GM19023 (cell line): ENCODE measurements around the gene DEAF1.
"Not testable (repeated sequence)": the region's sequence is repeated elsewhere in the genome, so short reads cannot be mapped to it uniquely, and the experiment has no call there.

Experiments
- ATAC-seq: cut with Tn5 transposase; IDR thresholded peaks from one replicate; pipeline ENCODE4 v1.9.1; 2021; ENCODE audit warnings: mild to moderate bottlenecking, moderate library complexity; ENCODE audit not compliant: unreplicated experiment

The DEAF1 gene

GRCh38 chr11:694563-695287 lies at the start of gene DEAF1:
DEAF1 (minus strand) TSS chr11:695222; CDS start chr11:695047, 175 bp downstream.
- peak; percentile 79 for ATAC-seq

GRCh38 chr11:742571-743201 lies 47.7 kb upstream of the DEAF1 start:
- no peak for ATAC-seq

GRCh38 chr11:742156-742546 lies 47.1 kb upstream of the DEAF1 start:
- ATAC-seq = no peak

GRCh38 chr11:737899-738298 lies 42.9 kb upstream of the DEAF1 start:
- not testable (repeated sequence) for ATAC-seq

- no peak for ATAC-seq
Measured at GRCh38 chr11:737366-737765, 42.3 kb upstream of the DEAF1 start.

- ATAC-seq = not testable (repeated sequence)
Measured at GRCh38 chr11:734541-734940, 39.5 kb upstream of the DEAF1 start.

- no peak for ATAC-seq
Measured at GRCh38 chr11:733072-733471, 38.0 kb upstream of the DEAF1 start.

GRCh38 chr11:729492-730074 lies 34.6 kb upstream of the DEAF1 start:
- ATAC-seq = no peak

GRCh38 chr11:728901-729491 lies 34.0 kb upstream of the DEAF1 start:
- no peak for ATAC-seq

- ATAC-seq = no peak
Measured at GRCh38 chr11:727859-728748, 33.1 kb upstream of the DEAF1 start.

- no peak for ATAC-seq
Measured at GRCh38 chr11:727281-727701, 32.3 kb upstream of the DEAF1 start.

- no peak for ATAC-seq
Measured at GRCh38 chr11:726278-727220, 31.5 kb upstream of the DEAF1 start.

- ATAC-seq = no peak
Measured at GRCh38 chr11:725624-726202, 30.7 kb upstream of the DEAF1 start.

- no peak for ATAC-seq
Measured at GRCh38 chr11:724778-725386, 29.9 kb upstream of the DEAF1 start.

GRCh38 chr11:724049-724777 lies 29.2 kb upstream of the DEAF1 start:
- ATAC-seq = no peak

- no peak for ATAC-seq
Measured at GRCh38 chr11:723120-723883, 28.3 kb upstream of the DEAF1 start.

GRCh38 chr11:722346-722811 lies 27.4 kb upstream of the DEAF1 start:
- ATAC-seq = no peak
